Liver (tissue), 9 donors: ENCODE data around the gene FLT1. TPM values are rescaled to one million over a fixed set of nuclear protein-coding genes. Genes with fewer than 3 reads are reported as not detected.

ENCODE experiments used
- DNase-seq: peaks from one replicate; pipeline ENCODE4 v3.0.0-alpha.2; 2017; ENCODE audit warnings: low spot score
- H3K27ac ChIP-seq, 2 donors: one replicate each; pipeline ENCODE4 v1.7.0; 2013; ENCODE audit warnings: inconsistent platforms in 2 of 2, low read length in 2 of 2, control low read depth in 1 of 2, low read depth in 1 of 2, mild to moderate bottlenecking in 1 of 2
- H3K27me3 ChIP-seq, 4 donors: one replicate each; pipeline versions ENCODE4 v1.6.1 to v1.7.0; 2013; ENCODE audit warnings: low read length in 3 of 4, inconsistent platforms in 1 of 4, mild to moderate bottlenecking in 1 of 4, moderate library complexity in 1 of 4; ENCODE audit not compliant: control insufficient read depth in 4 of 4, insufficient read depth in 4 of 4
- H3K36me3 ChIP-seq, 4 donors: one replicate each; pipeline versions ENCODE4 v1.6.1 to v1.7.0; 2013; ENCODE audit warnings: low read length in 3 of 4, mild to moderate bottlenecking in 3 of 4, low read depth in 1 of 4, moderate library complexity in 1 of 4; ENCODE audit not compliant: control insufficient read depth in 4 of 4, insufficient read depth in 3 of 4
- H3K4me1 ChIP-seq, 4 donors: one replicate each; pipeline versions ENCODE4 v1.6.1 to v1.7.0; 2013; ENCODE audit warnings: low read length in 3 of 4, mild to moderate bottlenecking in 3 of 4, moderate library complexity in 1 of 4; ENCODE audit not compliant: control insufficient read depth in 4 of 4, insufficient read depth in 4 of 4
- H3K4me3 ChIP-seq, 3 donors: one replicate each; pipeline versions ENCODE4 v1.6.1 to v1.7.0; 2013; ENCODE audit warnings: low read length in 3 of 3, control low read depth in 1 of 3, low read depth in 1 of 3, mild to moderate bottlenecking in 1 of 3
- H3K9ac ChIP-seq, 2 donors: one replicate each; pipeline ENCODE4 v1.7.0; 2013; ENCODE audit warnings: low read length in 2 of 2, mild to moderate bottlenecking in 2 of 2, moderate library complexity in 2 of 2, control low read depth in 1 of 2, low read depth in 1 of 2
- H3K9me3 ChIP-seq, 4 donors: one replicate each; pipeline versions ENCODE4 v1.6.1 to v1.7.0; 2013; ENCODE audit warnings: low read length in 3 of 4; ENCODE audit not compliant: control insufficient read depth in 4 of 4
- CTCF ChIP-seq: fragments of 150-350 bp; IDR thresholded peaks from 2 replicates; pipeline ENCODE4 v1.5.1; 2017; ENCODE audit warnings: improper control_type of control experiment, low read depth, low read length; ENCODE audit not compliant: missing input control
- EGR1 ChIP-seq, 2 donors: IDR thresholded peaks; 2 replicates each; pipeline ENCODE4 v1.6.1; 2016 to 2018; ENCODE audit warnings: antibody characterized with exemption in 2 of 2, low read depth in 2 of 2
- FOXA1 ChIP-seq: IDR thresholded peaks from 2 replicates; pipeline ENCODE4 v1.6.1; 2016; ENCODE audit warnings: antibody characterized with exemption
- FOXA2 ChIP-seq: IDR thresholded peaks from 2 replicates; pipeline ENCODE4 v1.6.1; 2016; ENCODE audit warnings: antibody characterized with exemption
- GABPA ChIP-seq, 2 donors: IDR thresholded peaks in 1 of 2; conservative IDR thresholded peaks in 1 of 2; 2 replicates each; pipeline ENCODE4 v1.6.1; 2016; ENCODE audit warnings: antibody characterized with exemption in 2 of 2, mild to moderate bottlenecking in 1 of 2, moderate library complexity in 1 of 2
- HNF4A ChIP-seq, 2 donors: conservative IDR thresholded peaks; 2 replicates each; pipeline ENCODE4 v1.6.1; 2016; ENCODE audit warnings: antibody characterized with exemption in 2 of 2, mild to moderate bottlenecking in 2 of 2
- HNF4G ChIP-seq: IDR thresholded peaks from 2 replicates; pipeline ENCODE4 v1.6.1; 2016; ENCODE audit warnings: antibody characterized with exemption
- JUND ChIP-seq, 2 donors: IDR thresholded peaks; 2 replicates each; pipeline ENCODE4 v1.6.1; 2016; ENCODE audit warnings: antibody characterized with exemption in 2 of 2
- NR2F2 ChIP-seq: IDR thresholded peaks from 2 replicates; pipeline ENCODE4 v1.6.1; 2016; ENCODE audit warnings: antibody characterized with exemption
- RAD21 ChIP-seq, 2 donors: IDR thresholded peaks; 2 replicates each; pipeline ENCODE4 v1.6.1; 2016; ENCODE audit warnings: antibody characterized with exemption in 2 of 2, mild to moderate bottlenecking in 2 of 2
- RXRA ChIP-seq, 2 donors: IDR thresholded peaks; 2 replicates each; pipeline ENCODE4 v1.6.1; 2017 to 2018; ENCODE audit warnings: antibody characterized with exemption in 2 of 2, mild to moderate bottlenecking in 1 of 2
- SP1 ChIP-seq: IDR thresholded peaks from 2 replicates; pipeline ENCODE4 v1.6.1; 2018; ENCODE audit warnings: antibody characterized with exemption, mild to moderate bottlenecking
- TAF1 ChIP-seq: conservative IDR thresholded peaks from 2 replicates; pipeline ENCODE4 v1.6.1; 2016; ENCODE audit warnings: antibody characterized with exemption, mild to moderate bottlenecking
- YY1 ChIP-seq: IDR thresholded peaks from 2 replicates; pipeline ENCODE4 v1.6.1; 2016; ENCODE audit warnings: antibody characterized with exemption, mild to moderate bottlenecking
- WGBS: extraction: QIAGEN DNeasy Blood & Tissue Kit; methylation state at CpG from one replicate; pipeline ENCODE4 v1.1.7; 2013; 5-methylcytosine and 5-hydroxymethylcytosine counted together
- polyA plus RNA-seq, 2 donors: library from polyadenylated mRNA; stranded (reverse) in 1 of 2; unstranded in 1 of 2; fragments of 200-250 nt in 1 of 2; fragments of >200 nt in 1 of 2; fragmentation: Nextera tagmentation in 1 of 2; extraction: Ambion mirVana in 1 of 2; gene quantifications; one replicate each; pipeline versions ENCODE4 v1.2.1 to v1.2.3, GENCODE V29; 2013 to 2015
- total RNA-seq, 2 donors: library from RNA; depleted of rRNA; stranded (reverse); fragments of >200 nt; gene quantifications; one replicate each; pipeline ENCODE4 v1.2.3, GENCODE V29; 2014
- TF ChIP-seq, protein P1 (sequence below): IDR thresholded peaks from 2 replicates; pipeline ENCODE4 v1.6.1; 2016; ENCODE audit warnings: antibody characterized with exemption
- TF ChIP-seq, protein P2 (sequence below): IDR thresholded peaks from 2 replicates; pipeline ENCODE4 v1.6.1; 2016; ENCODE audit warnings: antibody characterized with exemption, mild to moderate bottlenecking
- TF ChIP-seq, protein P3 (sequence below): IDR thresholded peaks from 2 replicates; pipeline ENCODE4 v1.6.1; 2016; ENCODE audit warnings: antibody characterized with exemption
- TF ChIP-seq, protein P4 (sequence below): IDR thresholded peaks from 2 replicates; pipeline ENCODE4 v1.6.1; 2016; ENCODE audit warnings: antibody characterized with exemption
- donor health status: healthy.
- donor health status: healthy.
- donor health status: healthy.
- donor health status: healthy.
- donor health status: healthy.

Gene FLT1
- total and polyA plus RNA-seq, 4 donors: 4.1 to 19.7 (median 9.3) TPM

DNA sequence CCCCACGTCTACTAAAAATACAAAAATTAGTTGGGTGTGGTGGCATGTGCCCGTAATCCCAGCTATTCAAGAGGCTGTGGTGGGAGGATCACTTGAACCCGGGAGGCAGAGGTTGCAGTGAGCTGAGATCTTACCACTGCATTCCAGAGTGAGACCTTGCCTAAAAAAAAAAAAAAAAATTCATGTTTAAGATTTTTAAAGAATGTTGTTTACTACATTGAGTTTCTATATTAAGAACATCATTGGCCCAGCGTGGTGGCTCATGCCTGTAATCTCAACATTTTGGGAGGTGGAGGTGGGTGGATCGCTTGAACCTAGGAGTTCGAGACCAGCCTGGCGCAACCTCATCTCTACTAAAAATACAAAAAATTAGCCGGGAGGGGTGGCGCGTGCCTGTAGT lies 31.9 kb upstream of the FLT1 start:
- H3K27me3 ChIP-seq: peaks cover 0 to 22% (median 3%) of the 10 kb centered on the region in 4 donors
- no peak overlapping the region for H3K9ac ChIP-seq
- H3K4me3 ChIP-seq: no peak overlapping the region
- no peaks in the 10 kb centered on the region for H3K9me3 ChIP-seq
- no peaks in the 10 kb centered on the region for H3K36me3 ChIP-seq
- peaks cover 0 to 13% (median 6%) of the 10 kb centered on the region in 4 donors for H3K4me1 ChIP-seq
- TF ChIP-seq, protein P1, sequence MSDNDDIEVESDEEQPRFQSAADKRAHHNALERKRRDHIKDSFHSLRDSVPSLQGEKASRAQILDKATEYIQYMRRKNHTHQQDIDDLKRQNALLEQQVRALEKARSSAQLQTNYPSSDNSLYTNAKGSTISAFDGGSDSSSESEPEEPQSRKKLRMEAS: no peak
- TF ChIP-seq RAD21 (IDR thresholded peaks at IDR 0.05): no peak
- no peak for TF ChIP-seq CTCF
- no peak for TF ChIP-seq RXRA (IDR thresholded peaks at IDR 0.05)
- no peak for TF ChIP-seq SP1
- no peak for DNase-seq
- WGBS: 75% methylated on average over 10 of the region's 10 CpGs
- H3K27ac ChIP-seq: no peak overlapping the region

DNA sequence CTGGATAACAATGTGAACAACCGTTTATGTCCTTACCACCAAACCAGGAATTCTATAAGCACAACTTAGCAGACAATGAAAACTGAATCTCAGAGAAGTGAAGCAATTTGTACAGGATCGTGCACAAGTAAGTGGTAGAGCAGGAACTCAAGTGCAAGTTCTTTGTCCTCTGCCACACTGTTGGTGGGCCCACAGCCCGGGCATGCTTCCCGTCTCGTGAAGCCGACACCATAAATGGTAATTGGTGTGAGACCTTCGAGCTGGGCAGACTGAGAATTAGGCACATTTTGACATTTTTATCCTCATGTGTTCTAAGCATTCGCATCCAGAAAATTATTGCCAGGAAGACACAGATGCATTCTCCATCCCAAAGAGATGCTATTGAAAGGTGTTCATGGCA lies 27.9 kb upstream of the FLT1 start:
- Histone ChIP-seq H3K9me3 (no peaks in the 10 kb centered on the region), H3K4me1 (no peaks in the 10 kb centered on the region), H3K4me3 (no peak overlapping the region), H3K27ac (no peak overlapping the region), H3K36me3 (no peaks in the 10 kb centered on the region), H3K27me3 (peaks cover 0 to 6% (median 0%) of the 10 kb centered on the region in 4 donors), H3K9ac (no peak overlapping the region)
- WGBS: 90% methylated on average over 8 of the region's 8 CpGs
- no peak for DNase-seq
- TF ChIP-seq, protein P2, sequence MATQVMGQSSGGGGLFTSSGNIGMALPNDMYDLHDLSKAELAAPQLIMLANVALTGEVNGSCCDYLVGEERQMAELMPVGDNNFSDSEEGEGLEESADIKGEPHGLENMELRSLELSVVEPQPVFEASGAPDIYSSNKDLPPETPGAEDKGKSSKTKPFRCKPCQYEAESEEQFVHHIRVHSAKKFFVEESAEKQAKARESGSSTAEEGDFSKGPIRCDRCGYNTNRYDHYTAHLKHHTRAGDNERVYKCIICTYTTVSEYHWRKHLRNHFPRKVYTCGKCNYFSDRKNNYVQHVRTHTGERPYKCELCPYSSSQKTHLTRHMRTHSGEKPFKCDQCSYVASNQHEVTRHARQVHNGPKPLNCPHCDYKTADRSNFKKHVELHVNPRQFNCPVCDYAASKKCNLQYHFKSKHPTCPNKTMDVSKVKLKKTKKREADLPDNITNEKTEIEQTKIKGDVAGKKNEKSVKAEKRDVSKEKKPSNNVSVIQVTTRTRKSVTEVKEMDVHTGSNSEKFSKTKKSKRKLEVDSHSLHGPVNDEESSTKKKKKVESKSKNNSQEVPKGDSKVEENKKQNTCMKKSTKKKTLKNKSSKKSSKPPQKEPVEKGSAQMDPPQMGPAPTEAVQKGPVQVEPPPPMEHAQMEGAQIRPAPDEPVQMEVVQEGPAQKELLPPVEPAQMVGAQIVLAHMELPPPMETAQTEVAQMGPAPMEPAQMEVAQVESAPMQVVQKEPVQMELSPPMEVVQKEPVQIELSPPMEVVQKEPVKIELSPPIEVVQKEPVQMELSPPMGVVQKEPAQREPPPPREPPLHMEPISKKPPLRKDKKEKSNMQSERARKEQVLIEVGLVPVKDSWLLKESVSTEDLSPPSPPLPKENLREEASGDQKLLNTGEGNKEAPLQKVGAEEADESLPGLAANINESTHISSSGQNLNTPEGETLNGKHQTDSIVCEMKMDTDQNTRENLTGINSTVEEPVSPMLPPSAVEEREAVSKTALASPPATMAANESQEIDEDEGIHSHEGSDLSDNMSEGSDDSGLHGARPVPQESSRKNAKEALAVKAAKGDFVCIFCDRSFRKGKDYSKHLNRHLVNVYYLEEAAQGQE: no peak
- TF ChIP-seq FOXA1: no peak
- no peak for TF ChIP-seq CTCF
- TF ChIP-seq HNF4A (conservative IDR thresholded peaks at IDR 0.05): no peak
- no peak for TF ChIP-seq RAD21 (IDR thresholded peaks at IDR 0.05)
- TF ChIP-seq, protein P3, sequence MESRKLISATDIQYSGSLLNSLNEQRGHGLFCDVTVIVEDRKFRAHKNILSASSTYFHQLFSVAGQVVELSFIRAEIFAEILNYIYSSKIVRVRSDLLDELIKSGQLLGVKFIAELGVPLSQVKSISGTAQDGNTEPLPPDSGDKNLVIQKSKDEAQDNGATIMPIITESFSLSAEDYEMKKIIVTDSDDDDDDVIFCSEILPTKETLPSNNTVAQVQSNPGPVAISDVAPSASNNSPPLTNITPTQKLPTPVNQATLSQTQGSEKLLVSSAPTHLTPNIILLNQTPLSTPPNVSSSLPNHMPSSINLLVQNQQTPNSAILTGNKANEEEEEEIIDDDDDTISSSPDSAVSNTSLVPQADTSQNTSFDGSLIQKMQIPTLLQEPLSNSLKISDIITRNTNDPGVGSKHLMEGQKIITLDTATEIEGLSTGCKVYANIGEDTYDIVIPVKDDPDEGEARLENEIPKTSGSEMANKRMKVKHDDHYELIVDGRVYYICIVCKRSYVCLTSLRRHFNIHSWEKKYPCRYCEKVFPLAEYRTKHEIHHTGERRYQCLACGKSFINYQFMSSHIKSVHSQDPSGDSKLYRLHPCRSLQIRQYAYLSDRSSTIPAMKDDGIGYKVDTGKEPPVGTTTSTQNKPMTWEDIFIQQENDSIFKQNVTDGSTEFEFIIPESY: no peak
- TF ChIP-seq, protein P4, sequence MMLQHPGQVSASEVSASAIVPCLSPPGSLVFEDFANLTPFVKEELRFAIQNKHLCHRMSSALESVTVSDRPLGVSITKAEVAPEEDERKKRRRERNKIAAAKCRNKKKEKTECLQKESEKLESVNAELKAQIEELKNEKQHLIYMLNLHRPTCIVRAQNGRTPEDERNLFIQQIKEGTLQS: no peak
- TF ChIP-seq GABPA (IDR thresholded peaks at IDR 0.05 in 1 of 2, conservative IDR thresholded peaks at IDR 0.05 in 1 of 2): no peak
- TF ChIP-seq NR2F2: no peak
- no peak for TF ChIP-seq HNF4G
- no peak for TF ChIP-seq FOXA2
- TF ChIP-seq SP1: no peak
- TF ChIP-seq EGR1 (IDR thresholded peaks at IDR 0.05; ENCODE audit: low read depth in 2 of 2): no peak
- no peak for TF ChIP-seq JUND (IDR thresholded peaks at IDR 0.05)
- no peak for TF ChIP-seq RXRA (IDR thresholded peaks at IDR 0.05)
- TF ChIP-seq YY1: no peak
- TF ChIP-seq, protein P1: no peak
- no peak for TF ChIP-seq TAF1
